Stimulated activated CD8-positive, alpha-beta memory T cell treated with anti-CD3 and anti-CD28 coated beads, Interleukin-7, amount 100 ng/mL, for 1 hour (primary cell): Measurements from ENCODE around the gene LGSN.
"Not testable (repeated sequence)": the region's sequence is repeated elsewhere in the genome, so short reads cannot be mapped to it uniquely, and the experiment has no call there.

Experiments
- DNase-seq, 2 donors: peaks; one replicate each; pipeline ENCODE4 v3.0.0-alpha.2; 2020; ENCODE audit warnings: low read depth in 2 of 2

Gene LGSN

DNA sequence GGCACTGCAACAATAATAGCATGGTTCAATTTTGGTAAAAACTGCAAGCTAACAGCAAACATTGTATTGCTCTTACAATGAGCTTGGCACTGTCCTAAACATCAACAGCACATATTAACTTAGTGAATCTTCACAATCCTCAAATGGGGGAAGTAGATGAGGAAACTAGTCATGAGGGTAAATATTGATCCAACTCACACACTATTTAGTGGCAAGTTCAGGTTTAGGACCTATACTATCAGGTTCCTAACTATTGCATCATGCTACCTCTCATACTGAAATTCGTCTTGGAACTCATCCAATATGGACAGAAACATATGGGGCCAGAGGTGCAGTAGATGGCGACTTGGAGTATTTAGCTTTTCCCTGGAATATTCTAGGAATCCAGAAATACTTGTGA is 74.4 kb downstream of the LGSN start:
- no peak for DNase-seq

DNA sequence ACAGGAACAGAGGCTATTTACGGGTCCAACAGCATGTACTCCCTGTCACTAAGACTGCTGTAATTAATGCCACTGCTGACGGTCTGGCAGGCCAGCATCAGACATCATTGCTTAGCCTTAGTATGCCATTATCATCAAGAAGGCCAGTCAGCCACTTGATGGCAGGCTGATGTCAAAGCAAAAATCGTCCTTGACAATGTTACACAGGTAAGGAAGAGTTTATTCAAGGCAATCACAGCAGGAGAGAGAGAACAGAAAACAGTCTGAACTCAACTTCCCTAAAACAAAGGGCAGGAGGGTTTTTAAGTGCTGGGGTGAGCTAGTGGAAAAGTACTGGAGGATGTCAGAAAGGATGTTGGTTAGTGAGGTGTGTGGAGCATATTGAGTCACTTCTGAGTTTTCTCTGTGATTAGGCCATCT is 83.4 kb downstream of the LGSN start:
- DNase-seq: no peak

DNA sequence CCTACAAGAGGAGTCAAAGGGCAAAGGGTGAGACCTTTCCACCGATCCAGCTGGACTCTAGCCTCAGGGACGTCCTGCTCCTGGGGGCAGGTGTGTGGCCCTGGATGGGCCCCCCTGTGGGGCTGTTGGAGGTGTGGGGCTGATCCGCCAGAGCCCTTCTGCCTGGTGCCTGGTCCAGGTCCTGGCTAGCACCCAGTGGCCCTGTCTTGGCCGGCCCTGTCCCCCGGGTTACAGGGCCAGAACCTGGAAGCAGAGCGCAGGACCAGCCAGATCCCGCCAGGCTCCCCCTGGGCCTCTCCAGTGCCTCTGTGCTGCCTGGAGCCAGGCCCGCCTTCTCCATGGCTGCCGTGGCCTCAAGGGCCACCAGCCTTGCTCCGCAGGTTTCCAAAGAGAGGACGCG is 89.3 kb downstream of the LGSN start:
- DNase-seq: not testable (repeated sequence)

DNA sequence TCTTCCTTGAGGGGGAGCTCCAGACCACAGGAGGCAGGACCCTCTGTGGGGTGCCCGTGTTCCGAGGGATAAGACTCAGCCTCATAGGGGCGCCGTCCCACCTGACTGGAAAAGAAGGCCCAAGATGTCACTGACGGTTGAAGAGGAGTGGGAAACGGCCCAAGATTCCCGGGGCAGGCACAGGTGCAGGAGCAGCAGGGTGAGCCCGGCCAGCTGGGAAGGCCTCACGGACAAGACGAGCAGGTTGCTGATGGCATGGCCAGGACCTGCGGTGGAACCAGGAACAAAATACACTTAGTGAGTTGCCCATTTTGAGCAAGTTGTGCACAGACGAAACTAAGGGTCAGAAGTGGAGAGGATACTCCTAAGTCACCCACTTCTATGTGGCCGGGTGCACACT is 89.8 kb downstream of the LGSN start:
- DNase-seq: not testable (repeated sequence)

DNA sequence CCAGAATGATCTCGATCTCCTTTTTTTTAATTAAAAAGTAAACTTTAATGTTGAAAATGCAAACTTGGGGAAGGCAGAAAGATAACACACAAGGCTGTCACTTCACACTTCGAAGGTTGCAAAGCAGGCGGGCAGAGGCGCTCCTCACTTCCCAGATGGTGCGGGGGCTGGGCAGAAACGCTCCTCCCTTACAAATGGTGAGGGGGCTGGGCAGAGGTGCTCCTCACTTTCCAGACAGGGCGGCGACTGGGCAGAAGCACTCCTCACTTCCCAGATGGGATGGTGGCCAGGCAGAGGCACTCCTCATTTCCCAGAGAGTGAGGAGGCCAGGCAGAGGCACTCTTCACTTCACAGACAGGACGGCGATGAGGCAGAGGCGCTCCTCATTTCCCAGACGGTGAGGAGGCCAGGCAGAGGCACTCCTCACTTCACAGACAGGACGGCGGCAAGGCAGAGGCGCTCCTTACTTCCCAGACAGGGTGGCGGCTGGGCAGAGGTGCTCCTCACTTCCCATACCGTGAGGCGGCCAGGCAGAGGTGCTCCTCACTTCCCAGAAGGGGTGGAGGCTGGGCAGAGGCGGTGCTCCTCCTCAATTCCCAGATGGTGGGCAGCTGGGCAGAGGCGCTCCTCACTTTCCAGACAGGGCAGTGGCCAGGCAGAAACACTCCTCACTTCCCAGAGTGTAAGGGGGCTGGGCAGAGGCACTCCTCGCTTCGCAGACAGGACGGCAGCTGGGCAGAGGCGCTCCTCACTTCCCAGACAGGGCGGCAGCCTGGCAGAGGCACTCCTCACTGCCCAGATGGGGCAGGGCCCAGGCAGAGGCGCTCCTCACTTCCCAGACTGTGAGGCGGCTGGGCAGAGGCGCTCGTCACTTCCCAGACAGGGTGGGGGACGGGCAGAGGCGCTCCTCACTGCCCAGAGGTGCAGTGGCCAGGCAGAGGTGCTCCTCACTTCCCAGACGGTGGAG is 91.6 kb downstream of the LGSN start:
- not testable (repeated sequence) for DNase-seq

DNA sequence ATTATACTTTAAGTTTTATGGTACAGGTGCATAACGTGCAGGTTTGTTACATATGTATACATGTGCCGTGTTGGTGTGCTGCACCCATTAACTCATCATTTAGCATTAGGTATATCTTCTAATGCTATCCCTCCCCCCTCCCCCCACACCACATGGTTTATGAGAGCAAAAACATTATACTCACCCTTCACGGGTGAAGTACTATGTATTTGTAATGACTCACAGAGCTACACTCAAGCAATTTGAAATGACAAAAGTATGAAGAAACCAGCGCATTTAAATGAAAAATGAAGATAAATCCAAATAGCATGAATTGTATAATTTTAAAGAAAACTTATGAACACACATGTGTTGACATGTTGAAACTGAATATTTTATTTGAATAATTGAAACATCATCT is 93.8 kb downstream of the LGSN start:
- DNase-seq: not testable (repeated sequence)
